ENCODE data around the gene ARHGEF3.

GRCh38 chr3:56822501-56822900, 20.8 kb upstream of the ARHGEF3 start:
- TF ChIP-seq EZH2 (IDR thresholded peaks at IDR 0.05; ENCODE audit: borderline replicate concordance, insufficient read depth, low read length, poor library complexity, severe bottlenecking), result no peak
- TF ChIP-seq POLR2AphosphoS5 (IDR thresholded peaks at IDR 0.05), result no peak
- TF ChIP-seq CTCF (IDR thresholded peaks at IDR 0.05; ENCODE audit: poor library complexity, severe bottlenecking), result no peak
- TF ChIP-seq REST (IDR thresholded peaks at IDR 0.05; ENCODE audit: borderline replicate concordance), result no peak
- no peak for TF ChIP-seq SMC3 (conservative IDR thresholded peaks at IDR 0.05; ENCODE audit: poor library complexity)
